Gastrocnemius medialis (tissue), 4 donors: Measurements from ENCODE around the gene DBH.

ENCODE experiments used
- POLR2A ChIP-seq, 2 donors: fragments of 450-650 bp; IDR thresholded peaks; one replicate each; pipeline ENCODE4 v1.6.1; 2017; ENCODE audit warnings: antibody characterized with exemption in 2 of 2, mild to moderate bottlenecking in 2 of 2, moderate library complexity in 2 of 2
- TF ChIP-seq, protein P1 (sequence below), 5 experiments: fragments of 450-650 bp in 3 of 5; fragments of 200-600 bp in 2 of 5; sonication (generic) in 2 of 5; IDR thresholded peaks in 4 of 5; conservative IDR thresholded peaks in 1 of 5; 1 replicate in 4 of 5; 2 replicates in 1 of 5; pipeline ENCODE4 v1.5.1; 2016 to 2019; ENCODE audit warnings: antibody characterized with exemption in 5 of 5, mild to moderate bottlenecking in 3 of 5, moderate library complexity in 3 of 5

DNA sequence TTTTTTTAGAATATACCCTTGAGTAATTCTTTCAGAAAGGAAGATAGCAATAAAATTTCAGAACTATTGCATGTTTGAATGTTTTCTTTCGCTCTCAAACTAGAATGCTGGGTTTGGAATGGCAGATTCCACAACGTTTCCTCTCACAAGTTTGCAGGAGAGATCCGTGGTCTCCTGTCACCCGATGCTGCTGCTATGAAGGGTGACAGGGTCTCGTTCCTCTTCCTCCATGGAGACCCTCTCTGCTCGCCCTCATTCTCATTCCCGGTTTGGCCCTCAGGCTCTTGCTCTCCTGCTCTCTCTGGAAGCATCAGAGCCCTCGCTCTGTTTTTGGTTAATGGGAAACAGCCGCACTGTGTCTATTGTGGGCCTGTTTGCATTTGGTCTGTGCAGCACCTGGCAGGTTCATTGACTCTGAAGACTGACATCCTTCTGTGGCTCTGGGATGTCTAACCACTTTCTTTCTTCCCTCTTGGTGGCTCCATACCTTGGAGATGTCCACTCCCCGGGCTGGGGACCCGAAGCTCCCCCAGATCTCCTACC is 14.4 kb upstream of the DBH start:
- TF ChIP-seq, protein P1, sequence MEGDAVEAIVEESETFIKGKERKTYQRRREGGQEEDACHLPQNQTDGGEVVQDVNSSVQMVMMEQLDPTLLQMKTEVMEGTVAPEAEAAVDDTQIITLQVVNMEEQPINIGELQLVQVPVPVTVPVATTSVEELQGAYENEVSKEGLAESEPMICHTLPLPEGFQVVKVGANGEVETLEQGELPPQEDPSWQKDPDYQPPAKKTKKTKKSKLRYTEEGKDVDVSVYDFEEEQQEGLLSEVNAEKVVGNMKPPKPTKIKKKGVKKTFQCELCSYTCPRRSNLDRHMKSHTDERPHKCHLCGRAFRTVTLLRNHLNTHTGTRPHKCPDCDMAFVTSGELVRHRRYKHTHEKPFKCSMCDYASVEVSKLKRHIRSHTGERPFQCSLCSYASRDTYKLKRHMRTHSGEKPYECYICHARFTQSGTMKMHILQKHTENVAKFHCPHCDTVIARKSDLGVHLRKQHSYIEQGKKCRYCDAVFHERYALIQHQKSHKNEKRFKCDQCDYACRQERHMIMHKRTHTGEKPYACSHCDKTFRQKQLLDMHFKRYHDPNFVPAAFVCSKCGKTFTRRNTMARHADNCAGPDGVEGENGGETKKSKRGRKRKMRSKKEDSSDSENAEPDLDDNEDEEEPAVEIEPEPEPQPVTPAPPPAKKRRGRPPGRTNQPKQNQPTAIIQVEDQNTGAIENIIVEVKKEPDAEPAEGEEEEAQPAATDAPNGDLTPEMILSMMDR (IDR thresholded peaks at IDR 0.05 in 4 of 5, conservative IDR thresholded peaks at IDR 0.05 in 1 of 5), result no peak
- TF ChIP-seq POLR2A (IDR thresholded peaks at IDR 0.05), result no peak
